Mesendoderm (in vitro differentiated cells): ENCODE data around the gene GDPD5.

Source experiments
- DNase-seq: peaks from one replicate; pipeline ENCODE4 v3.0.0; 2013
- H2AK5ac ChIP-seq: 2 replicates; pipeline ENCODE4 v1.6.1; 2013; ENCODE audit warnings: low read length, inconsistent platforms
- H2BK120ac ChIP-seq: 2 replicates; pipeline ENCODE4 v1.6.1; 2013; ENCODE audit warnings: low read depth, mild to moderate bottlenecking, low read length, moderate library complexity, mixed read lengths
- H2BK15ac ChIP-seq: replicated peaks from 2 replicates; pipeline ENCODE4 v1.6.1; 2013; ENCODE audit warnings: low read depth, mild to moderate bottlenecking, moderate library complexity
- H2BK5ac ChIP-seq: 2 replicates; pipeline ENCODE4 v1.6.1; 2013; ENCODE audit warnings: low read length, inconsistent platforms
- H3K18ac ChIP-seq: 2 replicates; pipeline ENCODE4 v1.6.1; 2013; ENCODE audit warnings: mild to moderate bottlenecking, low read length, mixed read lengths
- H3K23ac ChIP-seq: one replicate; pipeline ENCODE4 v1.6.1; 2013; ENCODE audit warnings: low read length
- H3K27ac ChIP-seq: 2 replicates; pipeline ENCODE4 v1.5.1; 2013; ENCODE audit warnings: low read depth, mild to moderate bottlenecking, inconsistent platforms, low read length, moderate library complexity
- H3K27me3 ChIP-seq: 2 replicates; pipeline ENCODE4 v1.6.1; 2013; ENCODE audit warnings: low read length, control low read depth, mild to moderate bottlenecking, inconsistent platforms; ENCODE audit not compliant: insufficient read depth, poor library complexity
- H3K36me3 ChIP-seq: 2 replicates; pipeline ENCODE4 v1.6.1; 2013; ENCODE audit warnings: low read length, inconsistent platforms; ENCODE audit not compliant: control insufficient read depth, insufficient read depth
- H3K4ac ChIP-seq: one replicate; pipeline ENCODE4 v1.6.1; 2013; ENCODE audit warnings: low read depth, mild to moderate bottlenecking, low read length, moderate library complexity
- H3K4me1 ChIP-seq: 2 replicates; pipeline ENCODE4 v1.6.1; 2013; ENCODE audit warnings: low read depth, low read length, inconsistent platforms; ENCODE audit not compliant: control insufficient read depth
- H3K4me2 ChIP-seq: 2 replicates; pipeline ENCODE4 v1.6.1; 2013; ENCODE audit warnings: low read length
- H3K4me3 ChIP-seq: 2 replicates; pipeline ENCODE4 v1.5.1; 2013; ENCODE audit warnings: mild to moderate bottlenecking, low read length
- H3K56ac ChIP-seq: one replicate; pipeline ENCODE4 v1.6.1; 2013; ENCODE audit warnings: low read length
- H3K79me1 ChIP-seq: 2 replicates; pipeline ENCODE4 v1.6.1; 2013; ENCODE audit warnings: low read length, inconsistent platforms
- H3K79me2 ChIP-seq: 2 replicates; pipeline ENCODE4 v1.6.1; 2013; ENCODE audit warnings: mild to moderate bottlenecking, low read length; ENCODE audit not compliant: control insufficient read depth, insufficient read depth
- H3K9ac ChIP-seq: 2 replicates; pipeline ENCODE4 v1.6.1; 2013; ENCODE audit warnings: low read length, inconsistent platforms
- H4K5ac ChIP-seq: one replicate; pipeline ENCODE4 v1.6.1; 2013; ENCODE audit warnings: low read length
- H4K8ac ChIP-seq: one replicate; pipeline ENCODE4 v1.6.1; 2013; ENCODE audit warnings: low read depth, mild to moderate bottlenecking, control low read depth, low read length, moderate library complexity
- WGBS: extraction: QIAGEN DNeasy Blood & Tissue Kit; methylation state at CpG from one replicate; pipeline ENCODE4 v1.1.7; 2013; ENCODE audit warnings: low lambda C conversion rate, missing lambda C conversion rate; ENCODE audit not compliant: insufficient coverage; ENCODE audit errors: extremely low coverage; 5-methylcytosine and 5-hydroxymethylcytosine counted together

Gene GDPD5

GRCh38 chr11:75482931-75483469, 42.7 kb downstream of the GDPD5 start:
- H3K79me1 ChIP-seq: no peaks in the 10 kb centered on the region
- DNase-seq: no peak
- H3K27ac ChIP-seq: no peak overlapping the region
- no peak overlapping the region for H4K5ac ChIP-seq
- H3K56ac ChIP-seq: no peak overlapping the region
- no peak overlapping the region for H2BK120ac ChIP-seq
- H2BK15ac ChIP-seq: no peak overlapping the region
- no peak overlapping the region for H2AK5ac ChIP-seq
- H4K8ac ChIP-seq: no peak overlapping the region
- no peaks in the 10 kb centered on the region for H3K36me3 ChIP-seq
- H3K79me2 ChIP-seq: no peaks in the 10 kb centered on the region
- H3K23ac ChIP-seq: no peak overlapping the region
- no peaks in the 10 kb centered on the region for H3K27me3 ChIP-seq
- no peak overlapping the region for H3K9ac ChIP-seq
- no peak overlapping the region for H2BK5ac ChIP-seq
- no peak overlapping the region for H3K18ac ChIP-seq
- H3K4me2 ChIP-seq: no peak overlapping the region
- H3K4me3 ChIP-seq: no peak overlapping the region
- H3K4ac ChIP-seq: no peak overlapping the region
- WGBS: no CpG with 5 or more reads among the region's 14 CpGs
- no peaks in the 10 kb centered on the region for H3K4me1 ChIP-seq

GRCh38 chr11:75481922-75482606, 43.7 kb downstream of the GDPD5 start:
- H3K36me3 ChIP-seq: no peaks in the 10 kb centered on the region
- no peak overlapping the region for H3K9ac ChIP-seq
- H3K18ac ChIP-seq: no peak overlapping the region
- DNase-seq: no peak
- H3K4me3 ChIP-seq: no peak overlapping the region
- H3K4me2 ChIP-seq: no peak overlapping the region
- no peaks in the 10 kb centered on the region for H3K79me1 ChIP-seq
- H3K79me2 ChIP-seq: no peaks in the 10 kb centered on the region
- no peak overlapping the region for H4K5ac ChIP-seq
- no peak overlapping the region for H3K27ac ChIP-seq
- no peak overlapping the region for H3K23ac ChIP-seq
- no peak overlapping the region for H3K56ac ChIP-seq
- no peak overlapping the region for H3K4ac ChIP-seq
- no peak overlapping the region for H2AK5ac ChIP-seq
- H2BK120ac ChIP-seq: no peak overlapping the region
- no peak overlapping the region for H2BK15ac ChIP-seq
- H2BK5ac ChIP-seq: no peak overlapping the region
- H4K8ac ChIP-seq: no peak overlapping the region
- WGBS: no CpG with 5 or more reads among the region's 12 CpGs
- H3K27me3 ChIP-seq: no peaks in the 10 kb centered on the region
- no peaks in the 10 kb centered on the region for H3K4me1 ChIP-seq

DNA sequence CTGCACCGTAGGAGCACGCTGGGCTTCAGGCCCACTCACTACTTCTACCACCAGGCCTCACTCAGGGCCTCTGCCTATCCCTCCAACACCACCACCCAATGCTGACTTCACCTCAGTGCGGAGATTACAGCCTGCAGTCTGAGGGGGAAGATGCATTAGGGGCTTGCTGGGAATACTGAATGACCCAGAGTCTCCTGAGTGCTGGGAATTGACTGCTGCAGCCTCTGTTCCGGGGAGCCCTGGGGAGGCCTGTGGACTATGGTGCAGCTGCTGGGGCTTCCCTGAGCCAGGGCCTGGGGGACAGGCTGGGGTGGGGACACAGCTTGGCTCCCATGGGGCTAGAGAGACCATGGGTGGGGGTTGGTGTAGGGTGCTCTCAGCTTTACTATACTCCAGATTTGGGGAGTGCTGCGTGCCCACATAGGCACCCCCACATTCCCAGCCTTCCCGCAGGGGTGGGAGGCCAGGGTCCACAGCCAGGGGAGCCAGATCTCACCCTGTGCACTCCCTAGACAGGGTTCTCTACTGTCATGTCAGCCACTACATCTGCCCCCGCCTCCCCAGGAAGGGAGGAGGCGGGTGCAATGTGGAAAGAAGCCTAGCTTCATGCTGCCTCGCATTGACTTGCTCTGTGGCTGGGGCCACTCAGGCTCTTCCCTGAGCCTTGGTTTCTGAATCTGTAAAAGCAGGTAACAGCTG, 44.4 kb downstream of the GDPD5 start:
- Histone ChIP-seq H2BK5ac (no peak overlapping the region), H3K36me3 (no peaks in the 10 kb centered on the region), H2AK5ac (no peak overlapping the region), H3K79me2 (no peaks in the 10 kb centered on the region), H4K5ac (no peak overlapping the region), H3K56ac (no peak overlapping the region), H3K9ac (no peak overlapping the region), H3K4me3 (no peak overlapping the region), H3K18ac (no peak overlapping the region), H4K8ac (no peak overlapping the region), H3K4ac (no peak overlapping the region), H3K23ac (no peak overlapping the region), H3K4me2 (no peak overlapping the region), H3K4me1 (no peaks in the 10 kb centered on the region), H2BK15ac (no peak overlapping the region), H3K79me1 (no peaks in the 10 kb centered on the region), H2BK120ac (no peak overlapping the region), H3K27me3 (no peaks in the 10 kb centered on the region), H3K27ac (no peak overlapping the region)
- no CpG with 5 or more reads among the region's 9 CpGs for WGBS
- no peak for DNase-seq

DNA sequence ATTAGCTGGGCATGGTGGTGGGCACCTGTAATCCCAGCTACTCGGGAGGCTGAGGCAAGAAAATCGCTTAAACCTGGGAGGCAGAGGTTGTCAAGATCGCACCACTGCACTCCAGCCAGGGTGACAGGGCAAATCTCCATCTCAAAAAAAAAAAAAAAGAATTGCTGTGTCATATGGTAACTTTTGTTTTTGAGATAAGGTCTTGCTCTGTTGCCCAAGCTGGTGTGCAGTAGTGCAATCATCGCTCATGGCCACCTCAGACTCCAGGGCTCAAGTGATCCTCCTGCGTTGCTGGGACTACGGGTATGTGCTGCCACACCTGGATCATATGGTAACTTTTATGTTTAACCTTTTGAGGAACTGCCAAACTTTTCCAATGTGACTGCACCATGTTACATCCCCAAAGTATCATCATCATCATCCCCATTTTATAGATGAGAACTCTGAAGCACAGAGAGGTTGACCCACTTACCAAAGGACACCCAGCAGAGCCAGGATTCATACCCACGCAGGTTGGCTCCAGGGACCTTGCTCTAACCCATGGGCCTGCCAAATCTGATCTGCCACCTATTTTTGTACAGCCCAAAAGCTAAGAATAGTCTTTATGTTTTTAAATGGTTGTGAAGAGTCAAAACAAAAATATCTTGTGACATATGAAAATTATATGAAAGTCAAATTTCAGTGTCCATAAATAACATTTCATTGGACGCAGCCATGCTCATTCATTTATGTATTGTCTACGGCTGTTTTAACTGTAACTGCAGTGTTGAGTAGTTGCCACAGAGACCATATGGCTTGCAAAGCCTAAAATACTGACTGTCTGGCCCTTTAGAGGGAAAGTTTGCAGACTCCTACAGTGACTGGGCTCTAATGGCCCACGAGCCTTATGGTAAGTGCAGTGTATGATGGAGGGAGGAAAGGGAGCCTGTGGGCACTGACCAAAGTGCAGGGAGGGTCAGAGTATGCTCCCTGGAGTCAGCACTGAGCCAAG, 45.3 kb downstream of the GDPD5 start:
- H3K79me2 ChIP-seq: no peaks in the 10 kb centered on the region
- H3K36me3 ChIP-seq: no peaks in the 10 kb centered on the region
- H3K4me3 ChIP-seq: no peak overlapping the region
- no peak overlapping the region for H2BK15ac ChIP-seq
- no peak overlapping the region for H4K5ac ChIP-seq
- no peak overlapping the region for H2BK120ac ChIP-seq
- no peak overlapping the region for H3K27ac ChIP-seq
- no peak overlapping the region for H3K4ac ChIP-seq
- H3K56ac ChIP-seq: no peak overlapping the region
- no peak overlapping the region for H3K4me2 ChIP-seq
- H3K27me3 ChIP-seq: no peaks in the 10 kb centered on the region
- no peak for DNase-seq
- no peak overlapping the region for H2AK5ac ChIP-seq
- no peak overlapping the region for H3K9ac ChIP-seq
- no peak overlapping the region for H4K8ac ChIP-seq
- no peak overlapping the region for H3K23ac ChIP-seq
- no peak overlapping the region for H3K18ac ChIP-seq
- H3K79me1 ChIP-seq: no peaks in the 10 kb centered on the region
- H2BK5ac ChIP-seq: no peak overlapping the region
- peaks cover 3% of the 10 kb centered on the region for H3K4me1 ChIP-seq
- WGBS: no CpG with 5 or more reads among the region's 10 CpGs

- Histone ChIP-seq H3K18ac (no peak overlapping the region), H3K79me1 (no peaks in the 10 kb centered on the region), H3K56ac (no peak overlapping the region), H4K8ac (no peak overlapping the region), H3K36me3 (no peaks in the 10 kb centered on the region), H2BK120ac (no peak overlapping the region), H2BK5ac (no peak overlapping the region), H3K27me3 (no peaks in the 10 kb centered on the region), H3K4me2 (no peak overlapping the region), H4K5ac (no peak overlapping the region), H3K79me2 (no peaks in the 10 kb centered on the region), H3K9ac (no peak overlapping the region), H3K23ac (no peak overlapping the region), H3K4me1 (peaks cover 3% of the 10 kb centered on the region), H3K4me3 (no peak overlapping the region), H3K4ac (no peak overlapping the region), H3K27ac (no peak overlapping the region), H2AK5ac (no peak overlapping the region), H2BK15ac (no peak overlapping the region)
- no peak for DNase-seq
- no CpG with 5 or more reads among the region's 4 CpGs for WGBS
Observed at GRCh38 chr11:75479597-75480145, 46.1 kb downstream of the GDPD5 start.
